ENCODE results near the gene ARFIP1.
"Not testable (repeated sequence)": the region's sequence is repeated elsewhere in the genome, so short reads cannot be mapped to it uniquely, and the experiment has no call there.

Gene ARFIP1

GRCh38 chr4:152785639-152786615 is 6.2 kb downstream of the ARFIP1 start:
- DNase-seq, result peak; percentile 74

- DNase-seq, result no peak
These were observed 6.9 kb downstream of the ARFIP1 start for GRCh38 chr4:152786627-152787026.

GRCh38 chr4:152795891-152796290 is 16.1 kb downstream of the ARFIP1 start:
- no peak for DNase-seq

- DNase-seq, result no peak
These were observed 23.8 kb downstream of the ARFIP1 start for GRCh38 chr4:152803541-152803940.

- DNase-seq, result no peak
These were observed 25.4 kb downstream of the ARFIP1 start for GRCh38 chr4:152805071-152805650.

GRCh38 chr4:152805818-152806217 is 26.1 kb downstream of the ARFIP1 start:
- no peak for DNase-seq

- no peak for DNase-seq
These were observed 26.9 kb downstream of the ARFIP1 start for GRCh38 chr4:152806501-152807125.

- DNase-seq, result peak; percentile 55
These were observed 27.6 kb downstream of the ARFIP1 start for GRCh38 chr4:152807294-152807829.

GRCh38 chr4:152808670-152809069 is 28.9 kb downstream of the ARFIP1 start:
- no peak for DNase-seq

GRCh38 chr4:152810715-152811287 is 31.0 kb downstream of the ARFIP1 start:
- DNase-seq, result no peak

- DNase-seq, result no peak
These were observed 35.3 kb downstream of the ARFIP1 start for GRCh38 chr4:152815078-152815477.

GRCh38 chr4:152817331-152817730 is 37.6 kb downstream of the ARFIP1 start:
- no peak for DNase-seq

GRCh38 chr4:152819026-152819645 is 39.4 kb downstream of the ARFIP1 start:
- no peak for DNase-seq

- no peak for DNase-seq
These were observed 40.3 kb downstream of the ARFIP1 start for GRCh38 chr4:152820073-152820472.

- DNase-seq, result no peak
These were observed 42.6 kb downstream of the ARFIP1 start for GRCh38 chr4:152822323-152822722.

GRCh38 chr4:152824561-152824960 is 44.8 kb downstream of the ARFIP1 start:
- DNase-seq, result no peak

- DNase-seq, result no peak
These were observed 45.6 kb downstream of the ARFIP1 start for GRCh38 chr4:152825336-152825735.

- peak; percentile 8 for DNase-seq
These were observed 48.4 kb downstream of the ARFIP1 start for GRCh38 chr4:152828122-152828521.

GRCh38 chr4:152831416-152831815 is 51.7 kb downstream of the ARFIP1 start:
- no peak for DNase-seq

- DNase-seq, result no peak
These were observed 57.2 kb downstream of the ARFIP1 start for GRCh38 chr4:152836936-152837335.

- DNase-seq, result not testable (repeated sequence)
These were observed 60.0 kb downstream of the ARFIP1 start for GRCh38 chr4:152839729-152840128.

GRCh38 chr4:152843481-152844090 is 63.8 kb downstream of the ARFIP1 start:
- DNase-seq, result no peak

All from fibroblast of skin of scalp (primary cell).